ENCODE results near the gene PDZD2. TPM values are rescaled to one million over a fixed set of nuclear protein-coding genes. Genes with fewer than 3 reads are reported as not detected.

Gene PDZD2
- total RNA-seq, 2 donors from 2014 or later: 6.6 to 14.6 TPM

DNA sequence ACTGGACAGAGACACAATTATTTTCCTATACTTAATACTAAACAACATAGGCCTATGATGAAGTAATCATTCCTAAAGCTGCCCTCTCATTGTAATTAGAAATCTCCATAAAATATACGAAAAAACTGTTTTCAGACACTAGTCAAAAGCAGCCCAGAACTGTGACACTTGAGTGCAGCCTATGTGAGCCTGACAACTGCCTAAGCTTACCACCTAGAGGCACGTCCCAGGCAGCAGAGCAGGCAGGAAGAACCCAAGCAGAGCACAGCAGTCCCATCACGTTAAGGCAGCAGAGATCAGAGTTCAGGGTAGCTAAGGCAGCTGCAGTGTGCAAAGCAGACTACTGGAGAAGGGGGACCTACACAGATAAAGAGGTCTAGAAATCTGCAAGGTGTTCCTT lies 488.8 kb downstream of the PDZD2 start:
- H3K4me3 Mint-ChIP-seq: no peak overlapping the region
- Histone ChIP-seq H3K4me1 (ENCODE audit: control insufficient read depth, insufficient read depth, low read length) (no peaks in the 10 kb centered on the region), H3K9me3 (ENCODE audit: control insufficient read depth, low read length) (no peaks in the 10 kb centered on the region), H3K9ac (ENCODE audit: extremely low read depth, low read length, poor library complexity, severe bottlenecking) (no peak overlapping the region), H3K27me3 (ENCODE audit: control insufficient read depth, insufficient read depth, low read length, poor library complexity, severe bottlenecking) (no peaks in the 10 kb centered on the region), H3K4me3 (ENCODE audit: low read length) (no peak overlapping the region), H3K36me3 (ENCODE audit: control insufficient read depth, insufficient read depth, low read length) (peaks cover 91% of the 10 kb centered on the region), H3K27ac (ENCODE audit: low read depth, low read length) (no peak overlapping the region)
- peaks cover 45% of the 10 kb centered on the region for H3K36me3 Mint-ChIP-seq (ENCODE audit: low read depth)
- no peaks in the 10 kb centered on the region for H3K9me3 Mint-ChIP-seq
- WGBS, 2 experiments (ENCODE audit: insufficient coverage in 1 of 2, insufficient read length in 1 of 2): 83 to 91% methylated on average over 3 of the region's 3 CpGs
- H3K4me1 Mint-ChIP-seq: peaks cover 10% of the 10 kb centered on the region
- TF ChIP-seq, protein P1, sequence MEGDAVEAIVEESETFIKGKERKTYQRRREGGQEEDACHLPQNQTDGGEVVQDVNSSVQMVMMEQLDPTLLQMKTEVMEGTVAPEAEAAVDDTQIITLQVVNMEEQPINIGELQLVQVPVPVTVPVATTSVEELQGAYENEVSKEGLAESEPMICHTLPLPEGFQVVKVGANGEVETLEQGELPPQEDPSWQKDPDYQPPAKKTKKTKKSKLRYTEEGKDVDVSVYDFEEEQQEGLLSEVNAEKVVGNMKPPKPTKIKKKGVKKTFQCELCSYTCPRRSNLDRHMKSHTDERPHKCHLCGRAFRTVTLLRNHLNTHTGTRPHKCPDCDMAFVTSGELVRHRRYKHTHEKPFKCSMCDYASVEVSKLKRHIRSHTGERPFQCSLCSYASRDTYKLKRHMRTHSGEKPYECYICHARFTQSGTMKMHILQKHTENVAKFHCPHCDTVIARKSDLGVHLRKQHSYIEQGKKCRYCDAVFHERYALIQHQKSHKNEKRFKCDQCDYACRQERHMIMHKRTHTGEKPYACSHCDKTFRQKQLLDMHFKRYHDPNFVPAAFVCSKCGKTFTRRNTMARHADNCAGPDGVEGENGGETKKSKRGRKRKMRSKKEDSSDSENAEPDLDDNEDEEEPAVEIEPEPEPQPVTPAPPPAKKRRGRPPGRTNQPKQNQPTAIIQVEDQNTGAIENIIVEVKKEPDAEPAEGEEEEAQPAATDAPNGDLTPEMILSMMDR (conservative IDR thresholded peaks at IDR 0.05): no peak
- peak; percentile 53 for DNase-seq
- H3K27ac Mint-ChIP-seq: peak overlapping the region; percentile 73
- no peaks in the 10 kb centered on the region for H3K27me3 Mint-ChIP-seq (ENCODE audit: insufficient read depth)

DNA sequence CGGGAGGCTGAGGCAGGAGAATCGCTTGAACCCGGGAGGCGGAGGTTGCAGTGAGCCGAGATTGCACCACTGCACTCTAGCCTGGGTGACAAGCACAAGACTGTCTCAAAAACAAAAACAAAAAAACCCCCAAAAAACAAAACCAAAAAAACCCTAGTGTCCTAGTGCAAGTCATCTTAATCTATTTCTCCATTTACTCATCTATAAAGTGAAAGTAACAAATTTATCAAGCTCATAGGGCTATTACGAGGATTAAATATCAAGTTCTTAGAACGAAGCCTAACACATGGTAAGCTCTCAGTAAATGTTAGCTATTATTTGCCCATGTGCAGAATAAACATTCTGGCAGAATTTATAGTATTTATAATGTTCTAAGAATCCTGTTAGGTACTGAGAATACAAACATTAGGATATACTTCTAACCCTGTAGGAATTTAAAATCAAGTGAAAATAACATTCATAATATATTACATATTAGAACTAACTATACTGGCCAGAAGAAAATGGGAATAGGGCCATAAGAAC lies 490.2 kb downstream of the PDZD2 start:
- H3K4me1 Mint-ChIP-seq: peaks cover 18% of the 10 kb centered on the region
- H3K27ac Mint-ChIP-seq: no peak overlapping the region
- no peak overlapping the region for H3K4me3 ChIP-seq (ENCODE audit: low read length)

DNA sequence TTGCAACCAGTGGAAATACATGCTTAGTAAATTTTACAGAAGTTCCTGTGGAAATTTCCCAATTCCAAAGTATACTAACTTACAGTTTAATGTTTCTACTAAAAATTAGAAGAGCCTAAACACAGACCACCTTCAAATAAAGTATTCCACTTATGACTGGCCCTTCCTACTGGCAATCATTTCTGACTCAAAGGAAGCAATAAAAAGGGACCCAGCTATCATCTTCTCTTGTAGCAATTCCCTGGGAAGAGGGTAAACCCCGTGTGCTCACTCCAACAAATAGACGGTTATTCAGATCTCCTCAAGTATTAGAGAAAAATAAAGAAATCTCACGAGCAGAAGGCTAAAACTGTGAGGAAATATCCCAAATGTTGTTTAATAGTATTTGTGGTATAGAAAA lies 491.9 kb downstream of the PDZD2 start:
- peaks cover 18% of the 10 kb centered on the region for H3K4me1 Mint-ChIP-seq

More for the DNA sequence above, 490.2 kb downstream of the PDZD2 start:
- Histone ChIP-seq H3K9ac (ENCODE audit: extremely low read depth, low read length, poor library complexity, severe bottlenecking) (no peak overlapping the region), H3K9me3 (ENCODE audit: control insufficient read depth, low read length) (no peaks in the 10 kb centered on the region), H3K27me3 (ENCODE audit: control insufficient read depth, insufficient read depth, low read length, poor library complexity, severe bottlenecking) (no peaks in the 10 kb centered on the region), H3K36me3 (ENCODE audit: control insufficient read depth, insufficient read depth, low read length) (peaks cover 92% of the 10 kb centered on the region), H3K4me1 (ENCODE audit: control insufficient read depth, insufficient read depth, low read length) (no peaks in the 10 kb centered on the region), H3K27ac (ENCODE audit: low read depth, low read length) (no peak overlapping the region)
- no peaks in the 10 kb centered on the region for H3K9me3 Mint-ChIP-seq
- TF ChIP-seq, protein P1 (conservative IDR thresholded peaks at IDR 0.05): no peak
- peaks cover 50% of the 10 kb centered on the region for H3K36me3 Mint-ChIP-seq (ENCODE audit: low read depth)
- 90 to 92% methylated on average over 6 to 7 of the region's 7 CpGs for WGBS, 2 experiments (ENCODE audit: insufficient coverage in 1 of 2, insufficient read length in 1 of 2)
- H3K4me3 Mint-ChIP-seq: no peak overlapping the region
- DNase-seq: no peak
- no peaks in the 10 kb centered on the region for H3K27me3 Mint-ChIP-seq (ENCODE audit: insufficient read depth)

More for the DNA sequence above, 491.9 kb downstream of the PDZD2 start:
- Mint-ChIP-seq H3K36me3 (ENCODE audit: low read depth) (peaks cover 53% of the 10 kb centered on the region), H3K27ac (peak overlapping the region; percentile 76), H3K27me3 (ENCODE audit: insufficient read depth) (no peaks in the 10 kb centered on the region), H3K4me3 (no peak overlapping the region), H3K9me3 (no peaks in the 10 kb centered on the region)
- no peaks in the 10 kb centered on the region for H3K4me1 ChIP-seq (ENCODE audit: control insufficient read depth, insufficient read depth, low read length)
- DNase-seq: no peak
- H3K27ac ChIP-seq (ENCODE audit: low read depth, low read length): no peak overlapping the region
- WGBS, 2 experiments (ENCODE audit: insufficient coverage in 1 of 2, insufficient read length in 1 of 2): 88 to 95% methylated on average over 3 of the region's 3 CpGs
- TF ChIP-seq, protein P1 (conservative IDR thresholded peaks at IDR 0.05): no peak
- peaks cover 89% of the 10 kb centered on the region for H3K36me3 ChIP-seq (ENCODE audit: control insufficient read depth, insufficient read depth, low read length)
- no peak overlapping the region for H3K4me3 ChIP-seq (ENCODE audit: low read length)
- H3K9ac ChIP-seq (ENCODE audit: extremely low read depth, low read length, poor library complexity, severe bottlenecking): no peak overlapping the region
- no peaks in the 10 kb centered on the region for H3K27me3 ChIP-seq (ENCODE audit: control insufficient read depth, insufficient read depth, low read length, poor library complexity, severe bottlenecking)
- H3K9me3 ChIP-seq (ENCODE audit: control insufficient read depth, low read length): no peaks in the 10 kb centered on the region
